ENCODE measurements around the gene CPN2.

CPN2 gene

GRCh38 chr3:194294199-194294894 lies 56.8 kb downstream of the CPN2 start:
- no peak; the same call in 2 of the 3 replicates for ATAC-seq
- TF ChIP-seq ESRRG (CRISPR knock-in tag; IDR thresholded peaks at IDR 0.05) (no peak), OSR1 (CRISPR knock-in tag; IDR thresholded peaks at IDR 0.05) (no peak), CREB5 (CRISPR knock-in tag; IDR thresholded peaks at IDR 0.05; ENCODE audit: low read depth) (no peak), ZFP3 (CRISPR knock-in tag; IDR thresholded peaks at IDR 0.05) (no peak), ZFP30 (CRISPR knock-in tag; IDR thresholded peaks at IDR 0.05) (no peak), ZNF70 (CRISPR knock-in tag; IDR thresholded peaks at IDR 0.05) (no peak)

GRCh38 chr3:194293546-194294198 lies 57.5 kb downstream of the CPN2 start:
- no peak for ATAC-seq
- no peak for TF ChIP-seq OSR1 (CRISPR knock-in tag; IDR thresholded peaks at IDR 0.05)
- TF ChIP-seq PATZ1 (CRISPR knock-in tag; IDR thresholded peaks at IDR 0.05; ENCODE audit: borderline replicate concordance) = no peak
- TF ChIP-seq ZC3H10 (CRISPR knock-in tag; IDR thresholded peaks at IDR 0.05) = no peak
- no peak for TF ChIP-seq CREB5 (CRISPR knock-in tag; IDR thresholded peaks at IDR 0.05; ENCODE audit: low read depth)
- TF ChIP-seq ZNF70 (CRISPR knock-in tag; IDR thresholded peaks at IDR 0.05) = no peak
- TF ChIP-seq ESRRG (CRISPR knock-in tag; IDR thresholded peaks at IDR 0.05) = no peak
- TF ChIP-seq ISL1 (CRISPR knock-in tag; IDR thresholded peaks at IDR 0.05) = no peak
- no peak for TF ChIP-seq GLIS3 (CRISPR knock-in tag; IDR thresholded peaks at IDR 0.05)
- TF ChIP-seq SNAI2 (CRISPR knock-in tag; IDR thresholded peaks at IDR 0.05) = no peak
- no peak for TF ChIP-seq ZFP30 (CRISPR knock-in tag; IDR thresholded peaks at IDR 0.05)
- TF ChIP-seq PPARA (CRISPR knock-in tag; IDR thresholded peaks at IDR 0.05; ENCODE audit: borderline replicate concordance) = no peak
- no peak for TF ChIP-seq ZFP3 (CRISPR knock-in tag; IDR thresholded peaks at IDR 0.05)
- TF ChIP-seq CSRNP3 (CRISPR knock-in tag; IDR thresholded peaks at IDR 0.05) = no peak
- no peak for TF ChIP-seq ZNF8 (CRISPR knock-in tag; IDR thresholded peaks at IDR 0.05)

GRCh38 chr3:194292331-194292730 lies 58.8 kb downstream of the CPN2 start:
- ATAC-seq = no peak
- no peak for TF ChIP-seq TOX (CRISPR knock-in tag; IDR thresholded peaks at IDR 0.05; ENCODE audit: borderline replicate concordance)
